Measurements from ENCODE around the gene PNP. TPM values are rescaled to one million over a fixed set of nuclear protein-coding genes. Genes with fewer than 3 reads are reported as not detected.

The PNP gene
- total and polyA plus RNA-seq, 3 donors from 2014 or later, result 13.6 to 21.8 (median 18.9) TPM

DNA sequence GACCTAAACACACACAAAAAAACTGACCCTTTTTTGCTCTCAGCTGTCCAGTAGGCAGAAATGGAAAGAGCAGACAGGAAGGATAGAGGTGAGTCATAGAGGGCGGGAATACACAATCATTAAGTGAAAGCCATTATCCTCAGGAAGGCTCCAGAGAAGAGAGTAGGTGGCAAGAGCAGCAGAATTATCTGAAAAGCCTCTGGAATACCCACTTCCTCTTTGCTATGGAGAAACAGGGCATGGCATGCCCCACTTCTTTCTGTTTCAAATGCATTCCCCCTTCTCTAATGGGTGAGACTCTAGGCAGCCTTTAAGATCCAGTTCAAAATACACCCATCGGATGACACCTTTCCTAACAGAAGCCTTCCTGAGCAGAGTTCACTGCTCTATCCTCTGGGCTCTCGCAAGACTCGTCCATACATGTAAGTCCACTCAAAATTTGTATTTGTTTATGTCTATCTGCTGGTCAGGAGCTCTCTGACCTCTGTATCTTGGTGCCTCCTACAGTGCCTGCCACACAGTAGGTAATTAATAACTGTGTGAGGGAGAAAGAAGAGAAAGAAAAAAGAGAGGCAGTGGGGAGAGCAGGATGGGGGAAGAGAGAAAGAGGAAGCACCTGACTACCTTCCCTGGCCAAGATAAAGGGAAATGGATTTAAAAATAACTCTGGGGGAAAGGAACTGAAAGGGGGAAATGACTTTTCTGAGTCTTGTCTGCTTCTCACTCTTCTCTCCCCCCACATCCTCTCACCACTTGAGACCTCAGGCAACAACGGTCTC, 41.8 kb upstream of the PNP start:
- Histone ChIP-seq H3K9me3 (no peaks in the 10 kb centered on the region), H3K27ac (no peak overlapping the region), H3K27me3 (no peaks in the 10 kb centered on the region), H3K4me1 (no peaks in the 10 kb centered on the region), H3K4me3 (no peak overlapping the region), H3K36me3 (ENCODE audit: low read depth, missing control alignments) (no peaks in the 10 kb centered on the region)
- WGBS, 2 donors, result 75 to 86% methylated on average over 5 of the region's 5 CpGs
- no peak for TF ChIP-seq CTCF (IDR thresholded peaks at IDR 0.05)
- no peak for TF ChIP-seq POLR2A (IDR thresholded peaks at IDR 0.05)
- DNase-seq, result no peak
- intact Hi-C loops (cut with DNase I; ENCODE audit: low total_unique reads), result no loop called here

DNA sequence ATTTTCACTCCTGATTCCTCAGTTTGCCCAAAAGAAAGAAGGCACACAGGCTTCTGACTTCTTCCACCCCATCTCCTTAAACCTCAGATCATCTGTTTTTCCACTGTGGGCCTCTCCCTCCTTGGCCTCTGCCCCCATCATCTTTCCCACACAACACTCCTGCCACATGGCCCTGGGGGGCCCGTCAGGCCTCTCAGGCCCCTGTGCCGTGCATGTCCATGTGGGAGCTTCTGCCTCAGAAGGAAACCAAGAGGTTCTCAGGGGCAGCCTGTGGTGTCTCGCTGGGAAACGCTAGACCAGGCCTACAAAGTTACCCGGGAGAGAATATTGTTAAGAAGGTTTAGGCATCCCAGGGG, 41.2 kb upstream of the PNP start:
- DNase-seq, result no peak
- no peak for TF ChIP-seq CTCF (IDR thresholded peaks at IDR 0.05)
- TF ChIP-seq POLR2A (IDR thresholded peaks at IDR 0.05), result no peak
- 84% methylated on average over 5 of the region's 5 CpGs for WGBS, 2 donors
- no peaks in the 10 kb centered on the region for H3K4me1 ChIP-seq
- no peaks in the 10 kb centered on the region for H3K36me3 ChIP-seq (ENCODE audit: low read depth, missing control alignments)
- no peak overlapping the region for H3K27ac ChIP-seq
- intact Hi-C loops (cut with DNase I; ENCODE audit: low total_unique reads), result no loop called here
- H3K4me3 ChIP-seq, result no peak overlapping the region
- no peaks in the 10 kb centered on the region for H3K9me3 ChIP-seq
- no peaks in the 10 kb centered on the region for H3K27me3 ChIP-seq

DNA sequence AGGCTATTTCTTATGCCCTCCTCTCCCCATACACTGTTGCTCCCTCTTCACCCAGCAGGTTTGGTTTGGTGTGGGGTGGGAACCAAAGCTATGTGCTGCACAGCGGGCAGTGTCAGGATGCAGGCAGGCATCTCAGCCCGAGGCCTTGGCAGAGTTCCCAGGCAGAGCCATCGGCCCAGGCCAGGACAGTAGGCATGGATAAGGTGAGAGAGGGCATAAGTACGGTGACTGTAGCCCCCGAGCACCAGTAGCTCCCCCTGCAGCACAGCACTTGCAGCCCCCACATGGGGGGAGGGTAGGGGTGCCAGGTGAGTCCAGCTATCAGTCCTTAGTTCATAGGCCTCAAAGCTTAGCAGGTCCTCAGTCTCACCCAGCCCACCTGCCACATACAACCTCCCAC, 40.4 kb upstream of the PNP start:
- no peaks in the 10 kb centered on the region for H3K4me1 ChIP-seq
- intact Hi-C loops (cut with DNase I; ENCODE audit: low total_unique reads), result no loop called here
- no peak for DNase-seq
- H3K27me3 ChIP-seq, result no peaks in the 10 kb centered on the region
- WGBS, 2 donors, result 47 to 49% methylated on average over 5 of the region's 5 CpGs
- TF ChIP-seq CTCF (IDR thresholded peaks at IDR 0.05), result no peak
- no peak for TF ChIP-seq POLR2A (IDR thresholded peaks at IDR 0.05)
- no peak overlapping the region for H3K4me3 ChIP-seq
- no peaks in the 10 kb centered on the region for H3K36me3 ChIP-seq (ENCODE audit: low read depth, missing control alignments)
- no peaks in the 10 kb centered on the region for H3K9me3 ChIP-seq
- no peak overlapping the region for H3K27ac ChIP-seq

DNA sequence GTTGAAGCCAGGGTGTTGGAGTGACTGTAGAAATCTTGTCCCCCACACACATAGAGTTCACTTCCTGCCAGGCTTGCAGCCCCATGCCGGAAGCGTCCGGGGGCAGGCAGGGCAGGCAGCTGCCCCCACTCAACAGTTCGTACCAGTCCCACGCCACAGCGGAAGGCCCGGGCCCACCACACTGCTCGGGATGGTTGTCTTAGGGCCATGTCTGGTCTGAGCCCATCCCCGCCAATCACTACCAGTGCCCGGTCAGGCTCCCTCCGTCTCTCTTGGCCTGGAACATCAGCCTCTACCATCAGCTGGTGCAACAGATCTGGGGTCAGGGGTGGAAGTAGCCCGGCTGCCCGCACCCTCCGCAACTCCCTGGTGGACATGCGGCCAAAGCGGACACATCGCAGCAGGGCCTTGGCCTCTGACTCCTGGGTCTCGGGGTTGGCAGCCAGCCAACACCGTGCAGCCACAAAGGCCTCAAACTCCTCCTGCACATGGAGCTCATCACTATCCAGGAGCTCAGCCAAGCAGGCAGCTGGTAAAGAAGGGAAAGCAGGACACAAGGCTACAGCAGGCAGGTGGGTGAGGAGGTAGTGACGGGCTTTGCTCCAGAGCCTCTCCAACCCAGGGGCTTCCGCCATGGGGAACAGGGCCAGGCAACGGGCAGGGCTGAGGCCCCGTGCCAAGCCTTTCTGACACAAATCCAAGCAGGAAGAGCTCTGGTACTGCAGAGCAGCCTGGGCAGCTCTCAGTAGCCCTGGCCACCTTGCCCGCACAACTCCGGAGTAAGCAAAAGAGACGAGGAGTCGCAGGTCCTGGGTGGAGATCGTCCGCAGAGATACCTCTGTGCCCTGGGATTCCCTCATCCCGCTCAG, 39.2 kb upstream of the PNP start:
- no peaks in the 10 kb centered on the region for H3K9me3 ChIP-seq
- DNase-seq, result no peak
- no peak overlapping the region for H3K4me3 ChIP-seq
- WGBS, 2 donors, result 70 to 78% methylated on average over 11 to 30 of the region's 30 CpGs
- no peaks in the 10 kb centered on the region for H3K36me3 ChIP-seq (ENCODE audit: low read depth, missing control alignments)
- no peaks in the 10 kb centered on the region for H3K27me3 ChIP-seq
- TF ChIP-seq POLR2A (IDR thresholded peaks at IDR 0.05) (no peak), CTCF (IDR thresholded peaks at IDR 0.05) (no peak)
- intact Hi-C loops (cut with DNase I; ENCODE audit: low total_unique reads), result no loop called here
- no peak overlapping the region for H3K27ac ChIP-seq
- peaks cover 4% of the 10 kb centered on the region for H3K4me1 ChIP-seq
